Prostate gland (tissue), 2 donors: ENCODE results near the gene LNPEP. TPM values are rescaled to one million over a fixed set of nuclear protein-coding genes. Genes with fewer than 3 reads are reported as not detected.

Source experiments
- DNase-seq: peaks from one replicate; pipeline ENCODE4 v3.0.0-alpha.2; 2019; ENCODE audit warnings: low spot score
- H3K27ac ChIP-seq, 2 donors: fragments of 200-600 bp; sonication (generic); 2 replicates each; pipeline ENCODE4 v1.5.1; 2017 to 2019
- H3K27me3 ChIP-seq: fragments of 200-600 bp; sonication (generic); replicated peaks from 2 replicates; pipeline ENCODE4 v1.5.1; 2019; ENCODE audit not compliant: insufficient read depth
- H3K36me3 ChIP-seq, 2 donors: fragments of 200-600 bp; sonication (generic); 1 replicate in 1 of 2; 2 replicates in 1 of 2; pipeline versions ENCODE4 v1.5.1 to v1.8.1; 2017 to 2019
- H3K4me1 ChIP-seq: fragments of 200-600 bp; sonication (generic); replicated peaks from 2 replicates; pipeline ENCODE4 v1.5.1; 2019
- H3K4me3 ChIP-seq, 2 donors: fragments of 200-600 bp; sonication (generic); 2 replicates each; pipeline ENCODE4 v1.5.1; 2017 to 2019
- H3K9me3 ChIP-seq: fragments of 200-600 bp; sonication (generic); 2 replicates; pipeline ENCODE4 v1.5.1; 2017
- CTCF ChIP-seq, 4 experiments: fragments of 200-600 bp in 2 of 4; fragments of 450-650 bp in 2 of 4; sonication (generic) in 2 of 4; IDR thresholded peaks; 1 replicate in 3 of 4; 2 replicates in 1 of 4; pipeline ENCODE4 v1.5.1; 2016 to 2019; ENCODE audit warnings: antibody characterized with exemption in 4 of 4, mild to moderate bottlenecking in 2 of 4, moderate library complexity in 2 of 4
- POLR2A ChIP-seq: fragments of 450-650 bp; IDR thresholded peaks from one replicate; pipeline ENCODE4 v1.6.1; 2016; ENCODE audit warnings: antibody characterized with exemption, mild to moderate bottlenecking
- POLR2AphosphoS5 ChIP-seq: sonication (generic); formaldehyde crosslinking; IDR thresholded peaks from one replicate; pipeline ENCODE4 v1.6.1; 2017; ENCODE audit warnings: antibody characterized with exemption
- WGBS: methylation state at CpG from one replicate; pipeline ENCODE4 v1.1.5; 2018; 5-methylcytosine and 5-hydroxymethylcytosine counted together
- intact Hi-C: fragments of 100-400 bp; cut with DNase I; formaldehyde crosslinking; loops from one replicate; pipeline ENCODE4 v1.14.2; 2022
- total RNA-seq, 2 donors: library from RNA; depleted of rRNA; stranded (reverse); fragments of >200 nt; gene quantifications; one replicate each; pipeline ENCODE4 v1.1.0, GENCODE V29; 2016

The LNPEP gene
- total RNA-seq, 2 donors from 2014 or later = 38.5 to 43.9 TPM

DNA sequence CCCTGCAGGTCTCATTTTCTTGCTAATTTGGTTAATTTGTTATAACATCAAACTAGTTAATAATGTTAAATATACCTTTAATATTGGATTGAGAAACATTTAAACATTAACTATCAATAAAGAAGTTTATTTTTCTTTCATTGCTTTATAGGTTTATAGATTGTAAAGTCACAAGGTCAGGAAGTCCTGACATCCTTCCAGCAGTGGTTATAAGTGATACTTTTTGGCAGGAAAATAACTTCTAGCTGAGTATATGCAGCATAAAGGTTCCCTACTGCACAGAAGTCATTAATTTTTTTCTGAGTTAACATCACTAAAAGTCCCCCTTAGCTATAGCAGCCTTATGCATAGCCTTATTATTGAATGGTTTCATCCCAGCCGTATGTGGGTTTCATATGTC lies 85.5 kb downstream of the LNPEP start:
- H3K27ac ChIP-seq = no peak overlapping the region
- no peak for TF ChIP-seq CTCF (IDR thresholded peaks at IDR 0.05)
- no peak for TF ChIP-seq POLR2A
- TF ChIP-seq POLR2AphosphoS5 = no peak
- 88% methylated on average over 1 of the region's 1 CpG for WGBS
- H3K4me3 ChIP-seq = no peak overlapping the region
- intact Hi-C loops = no loop called here
- H3K4me1 ChIP-seq = no peaks in the 10 kb centered on the region
- no peaks in the 10 kb centered on the region for H3K36me3 ChIP-seq
- no peaks in the 10 kb centered on the region for H3K27me3 ChIP-seq
- H3K9me3 ChIP-seq = no peaks in the 10 kb centered on the region
- DNase-seq = no peak

DNA sequence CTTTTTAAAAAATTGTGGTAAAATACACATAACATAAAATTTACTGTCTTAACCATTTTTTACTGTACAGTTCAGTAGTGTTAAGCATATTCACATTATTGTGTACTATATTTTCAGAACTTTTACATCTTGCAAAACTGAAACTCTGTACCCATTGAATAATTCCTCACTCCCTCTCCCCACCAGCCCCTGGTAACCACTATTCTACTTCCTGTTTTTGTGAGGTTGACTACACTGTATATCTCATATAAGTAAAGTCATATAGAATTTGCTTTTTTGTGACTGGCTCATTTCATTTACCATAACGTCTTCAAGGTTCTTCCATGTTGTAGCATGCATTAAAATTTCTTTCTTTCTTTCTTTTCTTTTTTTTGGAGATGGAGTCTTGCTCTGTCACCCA lies 87.0 kb downstream of the LNPEP start:
- H3K27me3 ChIP-seq = no peaks in the 10 kb centered on the region
- intact Hi-C loops = no loop called here
- no peak overlapping the region for H3K4me3 ChIP-seq
- H3K4me1 ChIP-seq = no peaks in the 10 kb centered on the region
- no peaks in the 10 kb centered on the region for H3K36me3 ChIP-seq
- WGBS = 96% methylated on average over 1 of the region's 1 CpG
- TF ChIP-seq POLR2AphosphoS5 (no peak), POLR2A (no peak), CTCF (IDR thresholded peaks at IDR 0.05) (no peak)
- no peaks in the 10 kb centered on the region for H3K9me3 ChIP-seq
- no peak overlapping the region for H3K27ac ChIP-seq
- no peak for DNase-seq

DNA sequence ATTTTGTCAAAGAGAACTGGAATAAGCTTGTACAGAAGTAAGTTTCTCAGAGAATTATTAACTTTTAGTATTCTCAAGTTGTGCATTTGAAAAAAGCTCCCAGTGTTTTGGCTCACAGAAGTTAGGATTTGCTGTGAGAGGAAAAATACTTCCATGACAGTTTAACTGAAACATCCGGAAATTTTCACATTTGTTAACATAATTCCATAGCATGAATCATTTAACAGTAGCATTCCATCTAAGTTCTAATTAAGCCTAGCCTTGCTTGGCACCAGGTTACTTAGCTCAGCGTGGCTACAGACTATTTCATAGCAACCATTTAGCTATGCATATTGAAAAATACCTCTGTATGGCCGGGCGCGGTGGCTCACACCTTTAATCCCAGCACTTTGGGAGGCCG lies 90.8 kb downstream of the LNPEP start:
- WGBS = 98% methylated on average over 6 of the region's 6 CpGs
- no peak overlapping the region for H3K4me3 ChIP-seq
- no peak for DNase-seq
- no peaks in the 10 kb centered on the region for H3K27me3 ChIP-seq
- intact Hi-C loops = no loop called here
- H3K9me3 ChIP-seq = no peaks in the 10 kb centered on the region
- H3K27ac ChIP-seq = no peak overlapping the region
- no peak for TF ChIP-seq POLR2A
- no peak for TF ChIP-seq POLR2AphosphoS5
- TF ChIP-seq CTCF (IDR thresholded peaks at IDR 0.05) = no peak
- H3K36me3 ChIP-seq = no peaks in the 10 kb centered on the region
- H3K4me1 ChIP-seq = no peaks in the 10 kb centered on the region

DNA sequence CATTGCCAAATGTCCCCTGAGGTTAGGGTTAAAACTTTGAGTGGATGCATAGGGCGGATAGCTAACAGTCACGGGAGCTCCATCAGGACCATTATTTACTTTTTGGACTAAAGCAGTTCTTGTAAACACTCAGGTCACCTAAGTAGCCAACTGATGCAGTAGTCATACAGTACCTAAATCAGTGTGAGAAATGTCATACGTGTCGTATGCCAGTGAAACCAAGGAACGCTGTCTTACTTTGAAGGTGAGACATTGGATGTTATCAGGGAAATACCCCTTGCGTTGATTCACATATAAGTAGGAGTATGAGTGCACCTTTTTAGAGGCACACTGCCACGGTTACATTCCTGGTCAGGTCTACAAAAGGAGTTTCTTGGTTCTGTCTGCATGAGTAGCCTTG lies 101.9 kb downstream of the LNPEP start:
- no peak overlapping the region for H3K4me3 ChIP-seq
- 80% methylated on average over 7 of the region's 7 CpGs for WGBS
- H3K4me1 ChIP-seq = no peaks in the 10 kb centered on the region
- H3K36me3 ChIP-seq = no peaks in the 10 kb centered on the region
- DNase-seq = no peak
- no peaks in the 10 kb centered on the region for H3K27me3 ChIP-seq
- H3K27ac ChIP-seq = no peak overlapping the region
- intact Hi-C loops = no loop called here
- H3K9me3 ChIP-seq = no peaks in the 10 kb centered on the region
- no peak for TF ChIP-seq POLR2AphosphoS5

- no peak overlapping the region for H3K27ac ChIP-seq
- TF ChIP-seq POLR2A = no peak
- TF ChIP-seq CTCF (IDR thresholded peaks at IDR 0.05) = no peak
- no peak for TF ChIP-seq POLR2AphosphoS5
- intact Hi-C loops = loop anchor here (5.0 kb wide), 1 partner anchor 121 kb away; no protein-coding TSS in a partner anchor
- H3K36me3 ChIP-seq = no peaks in the 10 kb centered on the region
- WGBS = 97% methylated on average over 4 of the region's 4 CpGs
- H3K9me3 ChIP-seq = no peaks in the 10 kb centered on the region
- no peaks in the 10 kb centered on the region for H3K27me3 ChIP-seq
- H3K4me1 ChIP-seq = no peaks in the 10 kb centered on the region
- H3K4me3 ChIP-seq = no peak overlapping the region
- no peak for DNase-seq
Measured at GRCh38 chr5:97041239-97041638, 105.4 kb downstream of the LNPEP start.
